Fibroblast of gingiva (primary cell): ENCODE data around the gene ZNF536.

Experiments used
- DNase-seq: peaks from one replicate; pipeline ENCODE4 v3.0.0-alpha.2; 2011; ENCODE audit warnings: low read depth

ZNF536 gene

GRCh38 chr19:30529876-30530275 is 157.7 kb downstream of the ZNF536 start:
- DNase-seq = no peak

DNA sequence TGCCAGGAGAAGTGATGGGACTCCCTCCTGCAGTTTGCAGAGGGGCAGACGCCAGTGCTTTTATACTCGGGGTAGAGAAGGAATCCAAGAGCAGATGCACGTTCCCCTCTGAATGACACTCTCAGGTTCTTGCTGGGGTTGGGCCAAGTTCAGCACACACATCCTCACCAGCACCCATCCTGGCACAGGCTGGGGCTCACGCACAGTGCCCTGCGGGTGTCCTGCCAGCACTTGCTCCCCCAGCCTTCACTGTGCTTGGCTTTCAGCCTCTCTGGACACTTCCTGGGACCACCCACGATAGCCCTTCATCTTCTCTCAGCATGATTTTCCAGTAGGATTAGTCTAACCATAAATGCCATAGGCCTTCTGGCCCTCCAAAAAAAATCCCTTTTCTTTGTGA is 158.6 kb downstream of the ZNF536 start:
- DNase-seq = no peak

DNA sequence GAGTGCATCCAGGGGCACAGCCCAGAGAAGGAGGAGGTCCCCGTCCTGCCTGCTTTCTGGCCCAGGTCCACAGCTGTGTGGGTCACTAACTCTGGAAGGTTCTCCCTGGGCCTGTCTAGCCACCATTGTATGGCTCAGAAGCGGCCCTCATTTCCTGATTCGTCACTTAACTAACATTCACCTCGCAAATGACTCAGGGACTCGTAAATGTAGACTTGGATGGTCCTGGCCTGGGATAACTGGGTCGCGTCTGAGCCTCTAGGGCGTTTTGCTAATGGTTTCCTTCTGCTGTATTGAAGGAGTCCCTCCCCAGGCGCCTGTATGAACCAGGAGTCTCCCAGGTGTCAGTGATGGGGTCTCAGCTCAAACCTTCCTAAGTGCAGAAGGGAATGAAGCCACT is 162.8 kb downstream of the ZNF536 start:
- DNase-seq = no peak

- no peak for DNase-seq
Observed at GRCh38 chr19:30536975-30537374, 164.8 kb downstream of the ZNF536 start.

GRCh38 chr19:30539315-30539714 is 167.1 kb downstream of the ZNF536 start:
- DNase-seq = no peak

GRCh38 chr19:30539981-30540380 is 167.8 kb downstream of the ZNF536 start:
- no peak for DNase-seq

GRCh38 chr19:30540761-30541160 is 168.6 kb downstream of the ZNF536 start:
- no peak for DNase-seq

GRCh38 chr19:30541575-30541974 is 169.4 kb downstream of the ZNF536 start:
- no peak for DNase-seq

DNA sequence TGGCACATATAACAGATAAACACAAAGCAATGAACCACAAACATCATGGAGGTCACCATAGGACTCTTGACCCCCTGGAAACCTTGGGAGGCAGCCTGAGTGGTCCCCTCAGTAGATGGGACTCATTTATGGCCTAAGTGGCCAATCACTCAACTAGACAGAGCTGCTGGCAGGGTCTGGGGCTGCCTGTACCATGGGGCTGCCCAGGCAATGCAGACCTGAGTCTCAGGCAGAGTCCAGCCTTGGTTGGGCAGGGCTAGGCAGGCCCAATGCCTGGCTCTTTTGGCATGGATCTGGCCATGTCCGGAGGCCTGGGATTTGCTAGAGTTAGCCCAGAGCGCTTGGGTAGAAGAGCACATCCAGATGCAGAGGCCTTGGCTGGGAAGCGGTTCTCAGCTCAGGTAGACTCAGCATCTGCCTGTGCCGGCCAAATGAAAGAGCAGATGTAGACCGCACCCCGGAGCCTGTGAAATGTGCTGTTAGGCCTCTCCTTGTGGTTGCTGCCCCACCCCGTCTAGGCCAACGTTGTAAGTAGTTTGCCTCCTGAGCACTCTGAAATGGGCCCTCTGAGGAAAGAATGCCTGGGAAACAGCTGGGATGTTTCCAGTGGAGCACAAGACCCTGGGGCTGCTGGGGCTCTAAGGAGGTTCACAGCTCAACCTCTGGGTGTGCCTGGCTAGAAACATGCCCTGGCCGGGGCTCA is 171.2 kb downstream of the ZNF536 start:
- DNase-seq = no peak

- no peak for DNase-seq
Observed at GRCh38 chr19:30545752-30546151, 173.6 kb downstream of the ZNF536 start.

DNA sequence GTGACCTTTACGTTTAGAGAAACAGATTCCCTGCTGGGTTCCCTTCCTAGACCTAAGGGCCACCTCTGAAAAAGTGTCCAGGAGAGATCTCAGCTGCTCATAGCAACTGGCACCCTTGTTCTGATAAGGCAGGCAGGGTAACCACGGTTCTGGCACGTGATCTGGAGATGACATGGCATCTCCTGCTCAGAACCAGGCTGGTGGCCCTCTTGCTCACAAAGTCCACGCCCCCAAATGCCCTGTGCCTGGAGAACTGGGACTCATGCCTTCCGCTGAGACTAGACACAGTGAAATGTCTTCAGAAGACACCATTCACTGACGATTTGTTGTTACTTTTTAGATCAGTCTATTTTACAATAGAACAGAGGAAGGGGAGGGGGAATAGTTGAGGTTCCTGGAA is 174.1 kb downstream of the ZNF536 start:
- no peak for DNase-seq

- DNase-seq = no peak
Observed at GRCh38 chr19:30547246-30547645, 175.1 kb downstream of the ZNF536 start.

DNA sequence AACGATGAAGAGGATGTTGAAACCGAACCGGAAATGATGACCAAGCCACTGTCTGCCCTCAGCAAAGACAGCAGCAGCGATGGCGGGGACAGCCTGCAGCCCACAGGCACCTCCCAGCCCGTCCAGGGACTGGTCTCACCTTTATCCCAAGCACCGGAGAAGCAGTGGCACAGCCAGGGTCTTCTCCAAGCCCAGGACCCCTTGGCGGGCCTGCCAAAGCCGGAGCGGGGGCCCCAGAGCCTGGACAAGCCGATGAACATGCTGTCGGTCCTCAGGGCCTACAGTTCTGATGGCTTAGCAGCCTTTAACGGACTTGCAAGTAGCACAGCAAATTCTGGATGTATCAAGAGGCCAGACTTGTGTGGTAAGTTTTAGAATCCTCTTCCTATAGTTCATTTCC is 177.0 kb downstream of the ZNF536 start:
- no peak for DNase-seq

GRCh38 chr19:30551271-30551670 is 179.1 kb downstream of the ZNF536 start:
- no peak for DNase-seq

DNA sequence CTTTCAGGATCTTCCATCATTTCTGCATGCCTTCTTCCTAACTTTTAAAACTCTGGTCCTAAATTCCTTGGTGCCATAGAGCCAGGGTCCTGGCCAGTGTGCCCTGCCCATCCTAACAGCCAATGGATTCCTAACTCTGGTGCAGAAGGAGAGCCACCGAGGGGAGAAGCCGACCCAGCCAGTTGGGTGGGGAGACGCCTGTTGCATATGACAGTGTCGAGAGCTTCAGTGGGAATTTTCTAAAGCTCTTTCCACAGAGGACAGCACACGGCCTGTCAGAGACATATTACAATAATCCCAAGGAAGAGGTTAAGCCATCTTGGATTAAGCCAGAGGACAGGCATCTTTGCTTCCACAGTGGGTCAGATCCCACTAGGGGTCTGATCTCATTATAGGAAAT is 180.4 kb downstream of the ZNF536 start:
- DNase-seq = no peak

DNA sequence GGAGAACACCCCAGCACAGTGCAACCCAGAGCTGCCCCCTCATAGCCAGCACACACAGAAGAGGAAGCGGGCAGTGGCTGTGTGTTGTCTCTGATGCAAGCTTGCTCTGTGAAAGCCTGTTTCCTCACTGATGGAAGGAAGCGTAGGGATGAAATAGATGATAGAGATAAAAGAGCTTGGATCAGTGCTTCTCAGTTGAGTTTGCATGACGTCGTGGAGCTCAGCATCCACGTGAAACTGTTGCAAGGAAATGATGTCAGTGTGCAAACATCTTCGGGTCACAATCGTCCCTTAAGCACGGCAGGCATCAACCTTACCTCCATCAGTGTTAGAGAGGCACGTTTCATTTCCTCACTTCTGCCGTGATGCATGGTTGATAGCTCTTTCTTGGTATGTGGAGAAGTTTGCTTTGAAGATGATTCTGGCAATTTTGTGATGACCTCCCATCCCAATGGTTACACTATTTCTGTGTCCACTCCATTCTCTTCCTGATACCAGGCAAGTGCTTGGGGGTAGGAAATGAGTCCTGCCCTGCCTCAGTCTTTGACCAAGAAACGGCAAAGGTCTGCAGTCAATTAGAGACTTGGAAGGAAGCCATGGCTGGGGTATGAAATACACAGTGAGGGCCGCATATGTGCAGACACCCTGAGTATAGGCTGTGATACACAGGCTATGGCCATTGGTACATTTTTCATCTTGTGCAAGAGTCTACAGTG is 183.0 kb downstream of the ZNF536 start:
- DNase-seq = no peak

DNA sequence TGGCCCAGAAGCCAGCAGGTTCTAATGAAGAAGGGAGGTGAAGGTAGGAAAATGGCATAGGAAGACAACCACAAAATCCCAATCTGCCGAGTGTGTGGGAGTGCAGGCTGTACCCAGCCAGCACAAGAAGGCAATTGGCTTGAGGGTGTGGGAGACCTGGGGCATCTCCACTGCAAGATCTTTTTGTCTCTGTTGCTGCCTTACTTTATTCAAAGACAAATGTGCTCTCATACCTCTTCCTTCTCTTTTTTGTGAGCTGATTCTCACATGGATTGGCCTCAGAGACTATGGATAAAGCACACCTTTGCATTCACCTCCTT is 183.6 kb downstream of the ZNF536 start:
- DNase-seq = no peak

DNA sequence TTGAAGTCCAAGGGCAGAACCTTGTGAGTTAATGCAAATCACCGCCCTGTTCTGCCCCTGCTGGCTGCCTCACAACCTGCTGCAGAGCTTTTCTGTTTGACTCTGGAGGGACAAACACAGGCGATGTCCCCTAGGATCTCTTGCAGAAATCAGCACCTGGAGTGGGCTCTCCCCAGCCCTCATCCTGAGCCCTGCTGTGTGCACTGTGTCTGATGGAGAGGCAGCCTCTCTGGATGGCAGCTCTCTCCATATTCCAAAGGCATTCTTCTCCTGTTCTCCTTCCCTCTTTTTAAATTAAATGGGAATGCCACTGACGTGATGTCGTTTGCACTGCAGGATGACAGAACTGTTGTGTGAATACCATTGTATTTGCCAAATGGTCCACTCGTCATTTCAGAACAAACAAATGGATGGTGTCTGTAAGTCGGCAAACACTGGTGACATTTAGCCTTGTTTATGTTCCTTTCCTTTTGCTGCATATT is 184.1 kb downstream of the ZNF536 start:
- DNase-seq = no peak

- DNase-seq = no peak
Observed at GRCh38 chr19:30557212-30557611, 185.0 kb downstream of the ZNF536 start.

- DNase-seq = no peak
Observed at GRCh38 chr19:30557927-30558557, 185.9 kb downstream of the ZNF536 start.

DNA sequence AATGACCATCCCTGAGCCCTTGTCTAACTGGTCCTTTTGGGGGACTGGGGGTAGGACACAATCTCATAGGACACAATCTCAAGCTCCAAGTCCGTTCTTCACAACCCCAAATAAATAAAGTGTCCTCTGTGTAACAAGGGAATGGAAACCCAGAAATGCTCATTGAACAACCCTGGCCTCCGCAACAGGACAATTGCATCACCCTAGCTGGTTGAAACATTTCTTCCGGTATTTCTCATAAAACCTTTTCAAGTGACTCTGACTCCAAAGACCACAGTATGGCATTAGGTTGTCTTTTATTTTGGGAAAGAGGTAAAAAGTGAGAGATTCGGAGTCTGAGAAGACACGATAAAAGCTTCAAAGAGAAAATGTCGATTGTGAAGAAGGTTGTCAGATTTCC is 186.6 kb downstream of the ZNF536 start:
- DNase-seq = no peak

- DNase-seq = no peak
Observed at GRCh38 chr19:30559446-30559845, 187.3 kb downstream of the ZNF536 start.

DNA sequence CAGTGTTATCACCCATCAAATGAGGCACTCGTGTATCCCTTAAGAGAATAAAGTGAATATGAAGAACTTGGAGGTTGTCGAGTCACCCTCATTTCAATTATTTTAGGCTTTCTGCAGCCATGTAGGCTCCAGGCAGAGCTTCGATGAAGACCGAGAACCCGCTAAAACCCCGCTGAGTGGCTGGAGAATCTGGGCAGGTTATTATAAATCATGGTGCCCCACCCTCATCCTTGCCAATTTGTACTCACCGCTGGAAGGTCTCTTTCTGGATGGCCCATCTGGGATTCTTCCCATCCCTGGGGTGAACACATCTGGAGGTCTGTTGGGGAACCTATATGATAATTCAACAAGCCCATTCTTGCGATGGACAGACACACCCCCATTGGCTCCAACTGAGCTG is 190.8 kb downstream of the ZNF536 start:
- no peak for DNase-seq
